ENCODE data around the gene HACL1.
A peak's percentile ranks its signal among the peaks of the same experiment; 100 is the strongest.

HACL1 gene

GRCh38 chr3:15601399-15602145 lies at the start of gene HACL1, which contains the start of gene BTD:
HACL1 (minus strand) TSS chr3:15601569; CDS start chr3:15601463, 106 bp downstream.
BTD (plus strand) TSS chr3:15601745; CDS start chr3:15635440, 33,695 bp downstream.
- no peak for DNase-seq

- DNase-seq: no peak
These were observed 48.5 kb upstream of the HACL1 start for GRCh38 chr3:15649858-15650257.

GRCh38 chr3:15649341-15649740 lies 48.0 kb upstream of the HACL1 start:
- DNase-seq: no peak

GRCh38 chr3:15647611-15648167 lies 46.3 kb upstream of the HACL1 start:
- DNase-seq: no peak

- DNase-seq: peak; percentile 80
These were observed 45.6 kb upstream of the HACL1 start for GRCh38 chr3:15646851-15647511.

- DNase-seq: no peak
These were observed 44.6 kb upstream of the HACL1 start for GRCh38 chr3:15645740-15646501.

GRCh38 chr3:15645246-15645645 lies 43.9 kb upstream of the HACL1 start:
- DNase-seq: no peak

GRCh38 chr3:15638891-15639262 lies 37.5 kb upstream of the HACL1 start:
- no peak for DNase-seq

- no peak for DNase-seq
These were observed 37.0 kb upstream of the HACL1 start for GRCh38 chr3:15638193-15638890.

GRCh38 chr3:15637131-15637951 lies 36.0 kb upstream of the HACL1 start:
- no peak for DNase-seq

GRCh38 chr3:15636028-15636709 lies 34.8 kb upstream of the HACL1 start:
- DNase-seq: peak; percentile 23

GRCh38 chr3:15635121-15635661 lies 33.8 kb upstream of the HACL1 start:
- no peak for DNase-seq

- no peak for DNase-seq
These were observed 33.3 kb upstream of the HACL1 start for GRCh38 chr3:15634671-15635070.

GRCh38 chr3:15633766-15634598 lies 32.6 kb upstream of the HACL1 start:
- no peak for DNase-seq

- DNase-seq: no peak
These were observed 31.8 kb upstream of the HACL1 start for GRCh38 chr3:15633159-15633558.

GRCh38 chr3:15632212-15632580 lies 30.8 kb upstream of the HACL1 start:
- DNase-seq: no peak

- DNase-seq: no peak
These were observed 30.2 kb upstream of the HACL1 start for GRCh38 chr3:15631426-15632211.

- no peak for DNase-seq
These were observed 29.4 kb upstream of the HACL1 start for GRCh38 chr3:15630646-15631350.

All from GOT3 (cell line).